ENCODE measurements around the gene HSD17B4. TPM values are rescaled to one million over a fixed set of nuclear protein-coding genes. Genes with fewer than 3 reads are reported as not detected.
"Not testable (repeated sequence)": the region's sequence is repeated elsewhere in the genome, so short reads cannot be mapped to it uniquely, and the experiment has no call there.

The HSD17B4 gene
- total and polyA plus RNA-seq, 2 experiments from 2014 or later, result 326 to 332 TPM

- peak; percentile 40; the same call in 1 of the 2 replicates for TF ChIP-seq NANOG (IDR thresholded peaks at IDR 0.05; ENCODE audit: borderline replicate concordance)
- not testable (repeated sequence) for H3K9me3 Mint-ChIP-seq; H4K20me1 ChIP-seq (replicated peaks; ENCODE audit: insufficient read depth); H3K27me3 Mint-ChIP-seq (ENCODE audit: insufficient read depth, low read depth, poor library complexity); H3K27me3 ChIP-seq (ENCODE audit: insufficient read depth); DNase-seq (ENCODE audit: low spot score); H2AFZ ChIP-seq; H3F3A ChIP-seq (replicated peaks; ENCODE audit: low read depth); H3K9me2 ChIP-seq (ENCODE audit: insufficient read depth); H3K36me3 ChIP-seq (ENCODE audit: insufficient read depth); ATAC-seq
- peak overlapping the region; percentile 84 for H3K27ac ChIP-seq (ENCODE audit: low read depth)
- Mint-ChIP-seq H3K27ac (peak overlapping the region; percentile 72; the same call in 1 of the 2 replicates), H3K36me3 (ENCODE audit: low read depth) (peaks cover 29% of the 10 kb centered on the region), H3K4me3 (peak overlapping the region; percentile 61), H3K4me1 (peaks cover 66% of the 10 kb centered on the region)
- peak overlapping the region; percentile 76 for H3K4me2 ChIP-seq
- H3K79me2 ChIP-seq (replicated peaks; ENCODE audit: insufficient read depth), result peaks cover 39% of the 10 kb centered on the region
- peak overlapping the region; percentile 36 for H3K4me3 ChIP-seq
- H3K4me1 ChIP-seq (ENCODE audit: insufficient read depth), result peaks cover 67% of the 10 kb centered on the region
Measured at GRCh38 chr5:119480629-119481028, 28.3 kb downstream of the HSD17B4 start.

- ATAC-seq (no peak), DNase-seq (ENCODE audit: low spot score) (no peak)
- no peaks in the 10 kb centered on the region for H3K9me3 Mint-ChIP-seq
- peaks cover 56% of the 10 kb centered on the region for H3K4me1 Mint-ChIP-seq
- Histone ChIP-seq H3K27me3 (ENCODE audit: insufficient read depth) (no peaks in the 10 kb centered on the region), H3F3A (replicated peaks; ENCODE audit: low read depth) (no peaks in the 10 kb centered on the region), H2AFZ (no peak overlapping the region), H3K36me3 (ENCODE audit: insufficient read depth) (peaks cover 6% of the 10 kb centered on the region; the same call in 1 of the 2 replicates), H3K9me2 (ENCODE audit: insufficient read depth) (no peaks in the 10 kb centered on the region), H4K20me1 (replicated peaks; ENCODE audit: insufficient read depth) (no peaks in the 10 kb centered on the region), H3K27ac (ENCODE audit: low read depth) (no peak overlapping the region), H3K4me3 (no peak overlapping the region), H3K79me2 (replicated peaks; ENCODE audit: insufficient read depth) (peaks cover 46% of the 10 kb centered on the region), H3K4me2 (peak overlapping the region; percentile 48; the same call in 1 of the 2 replicates), H3K4me1 (ENCODE audit: insufficient read depth) (peaks cover 57% of the 10 kb centered on the region)
- peaks cover 22% of the 10 kb centered on the region; the same call in 2 of the 3 replicates for H3K36me3 Mint-ChIP-seq (ENCODE audit: low read depth)
- H3K27ac Mint-ChIP-seq, result 0 out of 2 replicates have a peak overlapping the region, but pooled peaks have one; percentile 19
- peaks cover 2% of the 10 kb centered on the region for H3K27me3 Mint-ChIP-seq (ENCODE audit: insufficient read depth, low read depth, poor library complexity)
- no peak overlapping the region for H3K4me3 Mint-ChIP-seq
- TF ChIP-seq NANOG (IDR thresholded peaks at IDR 0.05; ENCODE audit: borderline replicate concordance) (no peak), POLR2AphosphoS5 (IDR thresholded peaks at IDR 0.05; ENCODE audit: low read depth) (no peak), ZNF462 (CRISPR knock-in tag; IDR thresholded peaks at IDR 0.05) (no peak), EZH2 (IDR thresholded peaks at IDR 0.05; ENCODE audit: low read depth, unreplicated experiment) (no peak), STAT1 (IDR thresholded peaks at IDR 0.05; ENCODE audit: unreplicated experiment) (no peak), CTCF (conservative IDR thresholded peaks at IDR 0.05; ENCODE audit: low read depth in 2 of 2) (no peak), ZNF114 (CRISPR knock-in tag; IDR thresholded peaks at IDR 0.05) (no peak), ETS1 (IDR thresholded peaks at IDR 0.05) (no peak), EZH2phosphoT487 (IDR thresholded peaks at IDR 0.05; ENCODE audit: unreplicated experiment) (no peak), ZNF331 (CRISPR knock-in tag; IDR thresholded peaks at IDR 0.05; ENCODE audit: low read depth) (no peak), CREB1 (CRISPR knock-in tag; IDR thresholded peaks at IDR 0.05; ENCODE audit: low read depth) (no peak)
Measured at GRCh38 chr5:119483155-119483554, 30.9 kb downstream of the HSD17B4 start.
